ENCODE results near the gene CNIH4.
"Not testable (repeated sequence)": the region's sequence is repeated elsewhere in the genome, so short reads cannot be mapped to it uniquely, and the experiment has no call there.

CNIH4 gene

DNA sequence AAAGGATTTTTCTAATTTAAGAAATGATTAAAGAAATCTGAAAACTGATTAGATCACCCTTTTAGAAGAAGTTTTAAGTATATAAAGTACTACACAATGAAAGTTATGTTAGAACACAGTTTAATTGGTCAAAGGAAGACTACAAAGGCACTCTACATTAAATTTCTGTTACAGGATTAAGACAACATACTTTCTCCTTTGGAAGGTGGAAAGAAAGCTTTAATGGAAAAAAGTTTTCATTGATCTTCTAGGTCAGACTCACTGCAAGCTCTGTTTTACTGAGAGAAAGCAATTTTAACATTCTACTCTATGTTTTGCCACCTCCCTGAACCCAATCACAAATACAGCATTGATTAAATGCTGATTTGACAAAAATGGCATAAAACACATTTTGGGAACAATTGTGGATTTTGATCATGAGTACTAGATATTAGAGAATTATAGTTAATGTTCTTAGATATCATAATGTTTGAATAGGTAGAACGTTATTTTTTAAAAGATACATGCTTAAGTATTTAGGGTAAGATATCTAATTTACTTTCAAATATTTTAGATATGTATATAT, 45.9 kb downstream of the CNIH4 start:
- DNase-seq: no peak

DNA sequence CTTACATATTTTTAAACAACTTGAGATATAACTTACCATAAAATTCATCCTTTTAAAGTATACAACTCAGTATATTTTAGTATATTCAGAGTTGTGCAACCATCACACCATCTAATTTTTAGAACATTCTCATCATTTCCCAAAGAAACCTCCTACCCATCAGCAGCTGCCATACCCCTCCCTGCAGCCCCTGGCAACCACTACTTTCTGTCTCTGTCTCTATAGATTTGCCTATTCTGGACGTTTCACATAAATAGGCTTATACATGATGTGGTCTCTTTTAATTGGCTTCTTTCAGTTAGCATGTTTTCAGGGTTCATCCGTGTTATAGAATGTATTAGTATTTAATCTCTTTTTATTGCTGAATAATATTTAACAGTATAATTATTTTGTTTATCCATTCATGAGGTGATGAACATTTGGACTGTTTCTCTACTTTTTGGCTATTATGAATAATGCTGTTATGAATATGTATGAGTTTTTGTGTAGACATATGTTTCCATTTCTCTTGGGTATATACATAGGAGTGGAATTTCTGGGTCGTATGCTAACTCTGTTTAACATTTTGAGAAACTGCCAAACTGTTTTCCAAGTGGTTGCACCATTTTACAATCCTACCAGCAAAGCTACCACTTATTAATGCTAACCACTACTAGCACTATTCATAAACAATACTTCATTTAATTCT, 48.4 kb downstream of the CNIH4 start:
- no peak for DNase-seq

DNA sequence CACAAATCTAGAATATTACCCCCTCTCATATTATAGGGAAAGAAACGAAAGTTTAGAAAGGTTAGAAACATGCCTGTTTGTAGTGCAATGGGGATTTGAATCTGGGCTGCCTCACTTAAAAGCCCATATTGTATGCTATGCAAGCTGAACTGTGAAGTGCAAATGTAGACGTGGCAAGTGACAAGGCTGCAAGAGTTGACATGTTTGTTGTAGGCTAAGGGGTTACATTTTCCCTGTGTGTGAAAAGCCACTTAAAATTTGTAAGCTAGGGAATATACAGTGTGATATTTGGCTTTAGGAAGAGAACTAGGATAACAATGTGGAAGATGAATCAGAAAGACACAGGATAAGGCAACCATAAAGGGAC, 48.9 kb downstream of the CNIH4 start:
- DNase-seq: no peak

DNA sequence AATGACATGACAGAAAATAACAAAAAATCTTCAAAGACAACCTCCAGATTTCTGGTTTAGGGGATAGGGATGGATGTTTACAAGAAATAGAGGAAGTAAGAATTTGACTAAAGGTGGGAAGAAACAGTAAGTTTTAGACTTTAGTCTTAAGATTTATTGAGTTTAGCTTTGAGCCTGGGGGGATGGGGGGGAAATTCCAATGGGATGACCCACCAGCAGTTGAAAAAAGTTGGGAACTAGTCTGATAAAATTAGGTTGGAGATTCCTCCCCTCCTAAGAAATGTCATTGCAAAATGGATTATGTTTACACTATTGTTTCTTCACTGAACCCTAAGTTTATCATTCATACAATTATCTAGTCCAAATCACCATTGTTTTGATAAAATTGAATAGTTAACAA, 49.5 kb downstream of the CNIH4 start:
- DNase-seq: no peak

DNA sequence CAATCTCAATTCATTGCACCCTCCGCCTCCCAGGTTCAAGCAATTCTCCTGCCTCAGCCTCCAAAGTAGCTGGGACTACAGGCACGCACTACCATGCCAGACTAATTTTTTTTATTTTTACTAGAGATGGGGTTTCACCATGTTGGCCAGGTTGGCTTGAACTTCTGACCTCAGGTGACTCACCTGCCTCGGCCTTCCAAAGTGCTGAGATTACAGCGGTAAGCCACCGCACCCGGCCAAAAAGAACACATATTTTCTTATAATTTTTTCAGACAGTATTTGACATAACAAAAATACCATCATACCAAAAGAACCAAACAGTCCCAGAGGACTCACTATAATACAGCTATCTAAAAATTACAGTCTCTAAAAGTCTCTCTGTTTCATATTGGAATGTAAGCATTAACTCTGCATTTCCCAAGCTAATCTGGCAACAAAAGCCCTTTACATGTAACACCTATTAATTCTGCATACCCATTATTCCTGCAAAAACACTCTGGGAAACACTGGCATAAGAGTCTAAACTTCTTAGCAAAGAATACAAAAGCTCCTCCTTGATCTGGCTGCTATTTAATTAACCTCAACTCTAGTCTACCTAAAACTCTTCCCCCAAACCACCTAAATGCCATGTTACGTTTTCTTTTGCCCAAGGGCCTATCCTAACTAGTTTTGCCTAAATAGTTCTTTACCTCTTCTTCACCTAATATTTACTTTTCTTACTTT, 51.1 kb downstream of the CNIH4 start:
- DNase-seq: no peak

DNA sequence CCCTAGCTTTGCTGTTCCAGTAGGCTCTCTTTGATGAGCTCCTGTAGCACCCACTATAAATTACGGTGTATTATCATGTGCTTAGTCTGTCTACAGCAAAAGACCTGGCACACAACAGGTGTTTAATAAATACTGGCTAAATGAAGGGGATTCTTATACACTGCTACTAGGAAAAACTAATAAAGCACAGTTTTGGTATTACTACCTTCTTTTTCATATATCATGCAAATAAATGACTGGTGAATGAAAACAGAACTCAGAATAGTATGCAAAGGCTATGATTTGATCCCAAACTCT, 51.6 kb downstream of the CNIH4 start:
- DNase-seq: no peak

DNA sequence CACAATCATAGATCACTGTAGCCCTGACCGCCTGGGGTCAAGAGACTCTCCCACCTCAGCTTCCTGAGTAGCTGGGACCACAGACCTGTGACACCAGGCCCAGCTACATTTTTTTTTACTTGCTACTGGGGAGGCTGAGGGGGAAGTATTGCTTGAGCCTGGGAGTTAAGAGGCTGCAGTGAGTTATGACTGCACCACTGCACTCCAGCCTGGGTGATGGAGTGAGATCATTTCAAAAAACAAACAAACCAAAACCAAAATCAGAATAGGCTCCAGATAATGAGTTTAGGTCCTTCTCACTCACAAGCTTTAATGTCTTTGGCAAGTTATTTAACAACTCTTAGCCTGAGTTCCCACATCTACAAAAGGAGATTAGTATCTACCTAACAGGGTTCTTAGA, 55.1 kb downstream of the CNIH4 start:
- no peak for DNase-seq

DNA sequence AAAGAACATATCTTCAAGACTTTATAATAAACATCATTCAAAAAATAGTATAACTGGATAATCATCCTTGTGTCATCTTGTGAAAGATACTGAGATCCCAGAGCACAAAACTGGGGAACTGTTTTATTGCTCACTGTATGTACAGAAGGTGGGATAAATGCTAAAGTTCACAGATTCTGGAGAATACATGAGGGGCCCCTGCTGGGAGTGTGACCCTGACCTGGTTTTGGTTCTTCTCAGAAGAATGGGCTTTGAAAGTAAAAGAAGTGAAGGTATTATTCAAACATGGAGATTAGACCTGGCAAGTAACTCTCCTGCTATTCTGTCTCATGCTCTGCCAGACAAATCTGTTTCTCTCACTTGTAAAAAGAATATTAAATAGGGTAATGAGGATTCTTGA, 63.4 kb downstream of the CNIH4 start:
- no peak for DNase-seq

DNA sequence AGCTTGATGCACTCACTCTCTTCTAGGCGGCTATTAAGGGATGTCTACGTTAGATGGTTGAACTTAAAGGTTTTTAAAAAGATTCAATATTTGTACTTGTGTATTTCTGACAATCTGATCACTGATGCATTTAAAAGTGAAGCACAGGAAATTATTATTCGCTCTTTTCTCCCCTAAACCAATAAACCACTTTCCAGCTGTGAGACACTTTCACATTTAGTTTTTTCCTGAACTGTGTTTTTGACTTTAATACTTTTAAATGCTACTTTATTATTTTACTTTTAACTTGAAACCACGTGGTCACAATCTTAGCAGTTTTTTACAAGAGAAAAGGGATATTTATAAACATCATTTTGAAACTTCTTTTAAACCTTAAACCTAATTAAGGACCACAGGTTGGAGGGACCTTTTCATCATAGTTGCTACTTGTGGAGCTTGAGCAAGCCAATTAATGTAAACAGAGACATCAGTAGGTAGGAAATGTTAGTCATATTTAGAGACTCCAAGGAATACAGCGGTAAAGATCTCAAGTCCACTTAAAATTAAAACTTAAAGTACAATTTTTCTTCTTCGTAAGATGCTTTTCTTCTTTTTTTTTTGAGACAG, 68.7 kb downstream of the CNIH4 start:
- no peak for DNase-seq

DNA sequence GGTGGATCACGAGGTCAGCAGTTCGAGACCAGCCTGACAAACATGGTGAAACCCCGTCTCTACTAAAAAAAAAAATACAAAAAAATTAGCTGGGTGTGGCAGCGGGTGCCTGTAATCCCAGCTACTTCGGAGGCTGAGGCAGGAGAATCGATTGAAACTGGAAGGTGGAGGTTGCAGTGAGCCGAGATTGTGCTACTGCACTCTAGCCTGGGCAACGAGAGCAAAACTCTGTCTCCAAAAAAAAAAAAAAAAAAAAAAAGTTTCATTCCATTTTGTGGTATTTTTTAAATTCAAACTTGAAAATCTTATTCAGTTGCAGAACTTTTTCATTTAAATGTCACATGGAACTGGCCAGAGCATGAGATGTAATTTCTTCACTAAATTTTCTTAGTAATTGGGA, 70.2 kb downstream of the CNIH4 start:
- DNase-seq: not testable (repeated sequence)

DNA sequence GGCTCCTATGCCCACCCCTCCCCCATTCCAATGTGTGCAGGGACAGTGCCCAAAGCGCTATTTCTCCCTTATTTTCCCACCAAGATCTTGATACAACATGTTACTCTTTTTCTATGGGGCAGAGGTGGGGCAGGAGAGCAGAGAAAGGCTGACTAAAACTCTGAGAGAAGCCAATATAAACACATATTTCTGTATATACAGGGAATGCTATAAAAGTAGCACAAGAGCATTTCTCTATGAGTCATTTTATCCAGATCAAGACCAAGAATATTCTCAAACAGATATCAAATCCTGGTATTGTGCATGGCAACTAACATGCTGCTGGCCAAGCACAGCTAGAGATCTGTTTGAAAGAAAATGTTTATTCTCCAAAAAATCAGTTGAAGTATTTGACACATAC, 70.7 kb downstream of the CNIH4 start:
- DNase-seq: no peak

DNA sequence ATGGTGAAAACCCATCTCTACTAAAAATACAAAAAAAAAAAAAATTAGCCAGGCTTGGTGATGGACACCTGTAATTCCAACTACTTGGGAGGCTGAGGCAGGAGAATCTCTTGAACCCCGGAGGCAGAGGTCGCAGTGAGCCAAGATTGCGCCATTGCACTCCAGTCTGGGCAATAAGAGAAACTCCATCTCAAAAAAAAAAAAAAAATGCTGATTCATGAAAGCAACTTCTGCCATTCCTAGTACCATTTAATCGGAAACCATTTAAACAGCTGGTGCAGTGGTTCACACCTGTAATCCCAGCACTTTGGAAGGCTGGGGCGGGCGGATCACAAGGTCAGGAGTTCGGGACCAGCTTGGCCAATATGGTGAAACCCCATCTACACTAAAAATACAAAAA, 72.0 kb downstream of the CNIH4 start:
- DNase-seq: not testable (repeated sequence)
